ENCODE measurements around the gene RGS7.

- TF ChIP-seq CTCF (IDR thresholded peaks at IDR 0.05; ENCODE audit: insufficient read depth, low read depth, low read length): no peak
- TF ChIP-seq EZH2 (IDR thresholded peaks at IDR 0.05; ENCODE audit: insufficient read depth, low read length): no peak
Measured at GRCh38 chr1:241355311-241356010, 1.5 kb downstream of the RGS7 start.

Data from astrocyte (in vitro differentiated cells and primary cell).